A549 (cell line): ENCODE data around the gene ANKRD55. TPM values are rescaled to one million over a fixed set of nuclear protein-coding genes. Genes with fewer than 3 reads are reported as not detected.

ENCODE experiments used
- ATAC-seq, 2 experiments: fragments of 200-7000 bp in 1 of 2; fragments of >200 bp in 1 of 2; cut with Nextera tagmentation in 1 of 2; cut with Tn5 transposase in 1 of 2; 3 replicates each; pipeline versions ENCODE4 v1.8.0 to v1.9.1; 2018 to 2020; ENCODE audit warnings: mild to moderate bottlenecking in 1 of 2, moderate library complexity in 1 of 2
- CTCF ChIA-PET: fragments of 300-600 bp; sonication (Branson Sonifier 250); formaldehyde crosslinking; extraction: SDS; loops from one replicate; lab custom pipeline; 2021; ENCODE audit warnings: antibody characterized with exemption, inconsistent platforms; lab: Yijun Ruan, JAX
- POLR2A ChIA-PET: fragments of 350-600 bp; formaldehyde crosslinking; extraction: SDS; loops from one replicate; lab custom pipeline; 2021; ENCODE audit warnings: antibody characterized with exemption, inconsistent platforms; lab: Yijun Ruan, JAX
- DNase-seq, 2 experiments: peaks; one replicate each; pipeline versions ENCODE4 v3.0.0 to v3.0.0-alpha.2; 2011 to 2016; ENCODE audit warnings: low read depth in 1 of 2, low spot score in 1 of 2
- FAIRE-seq: peaks from 2 replicates; lab custom pipeline; 2011; peaks lifted over from hg19 to GRCh38; lab: Jason Lieb, UNC
- H3K27ac ChIP-seq, 2 experiments: fragments of >200 bp; sonication (Bioruptor Twin); formaldehyde crosslinking; 3 replicates each; pipeline ENCODE4 v1.5.1; 2016 to 2017
- H3K4me1 ChIP-seq: fragments of >200 bp; sonication (Bioruptor Twin); formaldehyde crosslinking; 3 replicates; pipeline ENCODE4 v1.6.1; 2016
- H3K4me2 ChIP-seq: fragments of >200 bp; sonication (Bioruptor Twin); formaldehyde crosslinking; 3 replicates; pipeline ENCODE4 v1.6.1; 2016
- H3K4me3 ChIP-seq: fragments of >200 bp; sonication (Bioruptor Twin); formaldehyde crosslinking; 3 replicates; pipeline ENCODE4 v1.5.1; 2016
- H3K9me3 ChIP-seq: fragments of >200 bp; sonication (Bioruptor Twin); formaldehyde crosslinking; 3 replicates; pipeline ENCODE4 v1.6.1; 2016
- ATOH8 ChIP-seq: fragments of 250-450 bp; sonication (Bioruptor Pico); IDR thresholded peaks from 2 replicates; pipeline ENCODE4 v1.5.0; 2020; ENCODE audit warnings: low read depth, mild to moderate bottlenecking, moderate library complexity
- BCL3 ChIP-seq: fragments of >200 bp; sonication (Bioruptor Twin); formaldehyde crosslinking; IDR thresholded peaks from 3 replicates; pipeline ENCODE4 v1.6.1; 2016
- BHLHE40 ChIP-seq: IDR thresholded peaks from 2 replicates; pipeline ENCODE4 v1.6.1; 2012; ENCODE audit warnings: low read depth, low read length, inconsistent platforms
- CBX8 ChIP-seq: fragments of 200-600 bp; sonication (generic); IDR thresholded peaks from 2 replicates; pipeline ENCODE4 v1.6.1; 2016
- CEBPB ChIP-seq, 2 experiments: fragments of >200 bp in 1 of 2; sonication (Bioruptor Twin) in 1 of 2; formaldehyde crosslinking in 1 of 2; IDR thresholded peaks; 2 replicates each; pipeline ENCODE4 v1.6.1; 2012 to 2016
- CHD2 ChIP-seq: fragments of 150-350 bp; IDR thresholded peaks from 2 replicates; pipeline ENCODE4 v1.6.1; 2014; ENCODE audit warnings: low read length; ENCODE audit not compliant: partially characterized antibody
- CHD4 ChIP-seq: fragments of 200-600 bp; sonication (generic); IDR thresholded peaks from 2 replicates; pipeline ENCODE4 v1.6.1; 2016; ENCODE audit warnings: antibody characterized with exemption, mild to moderate bottlenecking, borderline replicate concordance
- EHF ChIP-seq: fragments of 250-450 bp; sonication (Bioruptor Pico); IDR thresholded peaks from 2 replicates; pipeline ENCODE4 v1.5.0; 2020; ENCODE audit warnings: mild to moderate bottlenecking
- EHMT2 ChIP-seq: fragments of 200-600 bp; sonication (generic); IDR thresholded peaks from 2 replicates; pipeline ENCODE4 v1.6.1; 2016; ENCODE audit warnings: antibody characterized with exemption, low read depth, mild to moderate bottlenecking, moderate library complexity
- ELK1 ChIP-seq: fragments of 150-350 bp; IDR thresholded peaks from 2 replicates; pipeline ENCODE4 v1.6.1; 2014; ENCODE audit warnings: low read depth, mild to moderate bottlenecking, low read length
- FOSB ChIP-seq: fragments of 250-450 bp; sonication (Bioruptor Pico); IDR thresholded peaks from 2 replicates; pipeline ENCODE4 v1.5.0; 2020; ENCODE audit warnings: mild to moderate bottlenecking, moderate library complexity
- HOXB13 ChIP-seq: fragments of 250-450 bp; sonication (Bioruptor Pico); IDR thresholded peaks from 2 replicates; pipeline ENCODE4 v1.5.0; 2020; ENCODE audit warnings: low read depth, mild to moderate bottlenecking, moderate library complexity
- JUN ChIP-seq, 2 experiments: fragments of >200 bp; sonication (Bioruptor Twin); formaldehyde crosslinking; IDR thresholded peaks; 2 replicates in 1 of 2; 3 replicates in 1 of 2; pipeline ENCODE4 v1.6.1; 2016 to 2017
- JUNB ChIP-seq: fragments of >200 bp; sonication (Bioruptor Twin); formaldehyde crosslinking; IDR thresholded peaks from 2 replicates; pipeline ENCODE4 v1.6.1; 2016
- KDM1A ChIP-seq: fragments of 200-600 bp; sonication (generic); IDR thresholded peaks from 2 replicates; pipeline ENCODE4 v1.6.1; 2016; ENCODE audit warnings: low read depth, mild to moderate bottlenecking
- NFE2L2 ChIP-seq: fragments of 150-350 bp; conservative IDR thresholded peaks from 2 replicates; pipeline ENCODE4 v1.6.1; 2014; ENCODE audit warnings: low read length
- NPAS2 ChIP-seq: fragments of 250-450 bp; sonication (Bioruptor Pico); IDR thresholded peaks from 2 replicates; pipeline ENCODE4 v1.8.0; 2022; ENCODE audit warnings: mild to moderate bottlenecking, moderate library complexity, borderline replicate concordance
- NR3C1 ChIP-seq: fragments of >200 bp; sonication (Bioruptor Twin); formaldehyde crosslinking; IDR thresholded peaks from 3 replicates; pipeline ENCODE4 v1.6.1; 2017
- PHF8 ChIP-seq: fragments of 200-600 bp; sonication (generic); IDR thresholded peaks from 2 replicates; pipeline ENCODE4 v1.6.1; 2016; ENCODE audit warnings: low read depth, mild to moderate bottlenecking, antibody characterized with exemption, moderate library complexity, borderline replicate concordance
- RAD21 ChIP-seq, 2 experiments: fragments of >200 bp in 1 of 2; sonication (Bioruptor Twin) in 1 of 2; formaldehyde crosslinking in 1 of 2; IDR thresholded peaks in 1 of 2; conservative IDR thresholded peaks in 1 of 2; 2 replicates in 1 of 2; 3 replicates in 1 of 2; pipeline ENCODE4 v1.6.1; 2012 to 2018; ENCODE audit warnings: inconsistent platforms in 1 of 2
- RNF2 ChIP-seq: fragments of 200-600 bp; sonication (generic); IDR thresholded peaks from 2 replicates; pipeline ENCODE4 v1.6.1; 2016; ENCODE audit warnings: low read depth, mild to moderate bottlenecking, antibody characterized with exemption, moderate library complexity, borderline replicate concordance
- SMC3 ChIP-seq: fragments of >200 bp; sonication (Bioruptor Twin); formaldehyde crosslinking; IDR thresholded peaks from 3 replicates; pipeline ENCODE4 v1.6.1; 2018; ENCODE audit warnings: inconsistent platforms
- SREBF2 ChIP-seq: fragments of 450-650 bp; IDR thresholded peaks from 2 replicates; pipeline ENCODE4 v1.6.1; 2014; ENCODE audit warnings: mild to moderate bottlenecking, moderate library complexity
- TP53 ChIP-seq: fragments of 250-450 bp; sonication (Bioruptor Pico); IDR thresholded peaks from 2 replicates; pipeline ENCODE4 v1.5.0; 2021; ENCODE audit warnings: mild to moderate bottlenecking, moderate library complexity
- USF2 ChIP-seq: fragments of 450-650 bp; IDR thresholded peaks from 2 replicates; pipeline ENCODE4 v1.6.1; 2014; ENCODE audit warnings: antibody characterized with exemption
- ZFP36 ChIP-seq: fragments of 450-650 bp; IDR thresholded peaks from 2 replicates; pipeline ENCODE4 v1.6.1; 2014; ENCODE audit warnings: borderline replicate concordance; ENCODE audit not compliant: partially characterized antibody
- ZNF302 ChIP-seq: fragments of 250-450 bp; sonication (Bioruptor Pico); IDR thresholded peaks from 2 replicates; pipeline ENCODE4 v1.9.0; 2021; ENCODE audit warnings: inconsistent platforms, mild to moderate bottlenecking, moderate library complexity
- WGBS: methylation state at CpG from one replicate; pipeline ENCODE4 v1.1.6; 2017; ENCODE audit errors: missing lambda C conversion rate; 5-methylcytosine and 5-hydroxymethylcytosine counted together
- polyA plus RNA-seq, 4 experiments: library from polyadenylated mRNA; depleted of rRNA in 3 of 4; stranded (reverse); fragments of >200 nt; fragmentation: RNase III in 1 of 4; extraction: RNeasy Plus Mini Kit Qiagen cat#74134 plus additional on column Dnase treatment in 1 of 4; gene quantifications; 2 replicates in 3 of 4; 3 replicates in 1 of 4; pipeline ENCODE4 v1.2.3, GENCODE V29; 2011 to 2017
- TF ChIP-seq, protein P1 (sequence below): IDR thresholded peaks from 2 replicates; pipeline ENCODE4 v1.6.1; 2012

Gene ANKRD55
- polyA plus RNA-seq, 2 of the 4 experiments (the other 2 are of a cell fraction): 0.10 to 0.30 TPM

DNA sequence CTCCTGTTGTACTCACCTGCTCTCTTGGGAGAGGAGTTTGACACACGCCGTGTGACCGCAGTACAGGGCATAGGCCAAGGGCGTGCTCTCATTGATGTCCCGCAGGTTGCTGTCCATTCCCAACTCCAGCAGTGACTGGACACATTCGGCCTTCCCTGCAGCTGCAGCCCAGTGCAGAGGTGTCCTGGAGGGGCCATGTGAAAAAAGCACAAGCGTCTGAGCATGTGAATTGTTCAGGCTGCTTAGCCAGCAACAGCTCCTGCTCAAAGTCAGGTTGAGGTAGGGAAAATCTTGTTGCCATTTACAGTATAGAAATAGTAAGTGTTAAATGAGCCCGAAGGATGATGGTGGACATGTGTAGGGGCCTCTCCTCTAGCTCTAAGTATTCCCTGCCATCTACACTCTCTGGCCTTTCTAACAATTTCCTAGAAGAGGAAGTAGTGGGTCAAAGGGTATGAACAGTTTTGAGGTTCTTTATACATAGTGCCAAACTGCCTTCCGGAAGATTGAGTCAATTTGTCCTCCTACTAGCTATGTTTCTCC, 116.5 kb downstream of the ANKRD55 start:
- DNase-seq: no peak
- no peak overlapping the region; the same call in 2 of the 3 replicates for H3K4me2 ChIP-seq
- FAIRE-seq: no peak
- CTCF ChIA-PET: interaction anchor here (0.8 kb wide), 1 partner anchor 11 kb away, joined by 4 read pairs; no protein-coding TSS in a partner anchor
- no peak for TF ChIP-seq EHF (CRISPR knock-in tag)
- no peak for TF ChIP-seq KDM1A
- TF ChIP-seq CHD4: no peak
- TF ChIP-seq RNF2: no peak
- no peak for TF ChIP-seq JUNB
- no peak for TF ChIP-seq ZNF302 (CRISPR knock-in tag)
- TF ChIP-seq PHF8: no peak
- TF ChIP-seq NFE2L2: no peak
- no peak for TF ChIP-seq NR3C1
- no peak for TF ChIP-seq CEBPB (IDR thresholded peaks at IDR 0.05)
- TF ChIP-seq ELK1: no peak
- no peak for TF ChIP-seq EHMT2
- no peak for TF ChIP-seq BCL3
- TF ChIP-seq, all 56 proteins: peak for 0
- peak overlapping the region; percentile 41 to 84 for H3K27ac ChIP-seq
- 88% methylated on average over 9 of the region's 9 CpGs for WGBS
- H3K4me1 ChIP-seq: peaks cover 30% of the 10 kb centered on the region
- H3K4me3 ChIP-seq: no peak overlapping the region
- POLR2A ChIA-PET: interaction anchor here (0.6 kb wide), 1 partner anchor 1482 kb away, joined by 3 read pairs; no protein-coding TSS in a partner anchor
- no peaks in the 10 kb centered on the region for H3K9me3 ChIP-seq
- no peak; a peak in 1 of 6 replicates for ATAC-seq

DNA sequence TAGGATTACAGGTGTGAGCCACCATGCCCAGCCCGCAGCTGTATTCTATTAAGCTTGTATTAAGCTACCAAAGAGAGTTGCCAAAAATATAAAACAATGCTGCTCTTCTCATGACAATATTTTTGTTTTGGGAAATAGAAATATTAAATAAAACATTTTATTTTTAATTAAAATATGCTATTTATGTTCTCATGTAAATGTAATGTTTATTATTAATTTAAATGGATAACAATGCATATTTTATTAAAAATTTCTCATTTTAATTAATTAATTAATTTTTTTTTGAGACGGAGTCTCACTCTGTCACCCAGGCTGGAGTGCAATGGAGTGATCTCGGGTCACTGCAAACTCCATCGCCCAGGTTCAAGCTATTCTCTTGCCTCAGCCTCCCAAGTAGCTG, 117.5 kb downstream of the ANKRD55 start:
- peak overlapping the region in 1 of 2 experiments; percentile 72; a peak in 4 of 6 replicates for H3K27ac ChIP-seq
- ChIA-PET POLR2A (no interaction called here), CTCF (interaction anchor here (0.6 kb wide), 1 partner anchor 34 kb away, joined by 4 read pairs; no protein-coding TSS in a partner anchor)
- DNase-seq: no peak
- TF ChIP-seq RAD21 (conservative IDR thresholded peaks at IDR 0.05 in 1 of 2, IDR thresholded peaks at IDR 0.05 in 1 of 2): no peak
- TF ChIP-seq, all 56 proteins: peak for 0
- Histone ChIP-seq H3K4me1 (peaks cover 38% of the 10 kb centered on the region), H3K4me3 (no peak overlapping the region), H3K4me2 (no peak overlapping the region), H3K9me3 (no peaks in the 10 kb centered on the region)
- WGBS: 97% methylated on average over 4 of the region's 4 CpGs
- ATAC-seq (no peak), FAIRE-seq (no peak)

- WGBS: 6% methylated on average over 11 of the region's 11 CpGs
- Histone ChIP-seq H3K9me3 (no peaks in the 10 kb centered on the region), H3K4me2 (peak overlapping the region; percentile 50), H3K27ac (peak overlapping the region; percentile 73 to 88), H3K4me1 (peaks cover 45% of the 10 kb centered on the region), H3K4me3 (no peak overlapping the region)
- peak; percentile 59 to 88 for DNase-seq
- peak; percentile 84 to 90 for ATAC-seq
- FAIRE-seq: peak; percentile 32
- POLR2A ChIA-PET: interaction anchor here (1.0 to 2.1 kb wide), 2 partner anchors 11 to 117 kb away, joined by 4 to 10 read pairs; partner anchors contain the start of gene IL6ST
- CTCF ChIA-PET: interaction anchor here (1.0 to 2.5 kb wide), 3 partner anchors 12 to 177 kb away, joined by 3 to 6 read pairs (median 4); no protein-coding TSS in a partner anchor
- no peak for TF ChIP-seq USF2
- TF ChIP-seq, protein P1, sequence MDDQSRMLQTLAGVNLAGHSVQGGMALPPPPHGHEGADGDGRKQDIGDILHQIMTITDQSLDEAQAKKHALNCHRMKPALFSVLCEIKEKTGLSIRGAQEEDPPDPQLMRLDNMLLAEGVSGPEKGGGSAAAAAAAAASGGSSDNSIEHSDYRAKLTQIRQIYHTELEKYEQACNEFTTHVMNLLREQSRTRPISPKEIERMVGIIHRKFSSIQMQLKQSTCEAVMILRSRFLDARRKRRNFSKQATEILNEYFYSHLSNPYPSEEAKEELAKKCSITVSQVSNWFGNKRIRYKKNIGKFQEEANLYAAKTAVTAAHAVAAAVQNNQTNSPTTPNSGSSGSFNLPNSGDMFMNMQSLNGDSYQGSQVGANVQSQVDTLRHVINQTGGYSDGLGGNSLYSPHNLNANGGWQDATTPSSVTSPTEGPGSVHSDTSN: no peak
- no peak for TF ChIP-seq CHD2
- no peak for TF ChIP-seq HOXB13 (CRISPR knock-in tag)
- peak; percentile 1 to 20; a peak in 2 of 5 replicates for TF ChIP-seq RAD21 (conservative IDR thresholded peaks at IDR 0.05 in 1 of 2, IDR thresholded peaks at IDR 0.05 in 1 of 2)
- TF ChIP-seq CBX8: no peak
- no peak for TF ChIP-seq FOSB (CRISPR knock-in tag)
- peak; percentile 35; the same call in 1 of the 3 replicates for TF ChIP-seq SMC3
- peak; percentile 92 for TF ChIP-seq JUNB
- no peak for TF ChIP-seq SREBF2
- no peak for TF ChIP-seq BHLHE40
- TF ChIP-seq TP53 (CRISPR knock-in tag): no peak
- peak; percentile 93 to 96 for TF ChIP-seq JUN (IDR thresholded peaks at IDR 0.05)
- no peak for TF ChIP-seq ZFP36
- TF ChIP-seq ATOH8 (CRISPR knock-in tag): no peak
- no peak for TF ChIP-seq CHD4
- TF ChIP-seq NPAS2 (CRISPR knock-in tag): no peak
Observed at GRCh38 chr5:56112526-56113121, 120.5 kb downstream of the ANKRD55 start.
